Suprapubic skin (tissue), 4 donors: ENCODE measurements around the gene PAEP.

Source experiments
- POLR2A ChIP-seq, 2 donors: fragments of 450-650 bp; IDR thresholded peaks; one replicate each; pipeline ENCODE4 v1.6.1; 2017; ENCODE audit warnings: antibody characterized with exemption in 2 of 2, mild to moderate bottlenecking in 2 of 2, moderate library complexity in 2 of 2
- POLR2AphosphoS5 ChIP-seq, 3 donors: sonication (generic); formaldehyde crosslinking; IDR thresholded peaks; one replicate each; pipeline ENCODE4 v1.6.1; 2017; ENCODE audit warnings: antibody characterized with exemption in 3 of 3
- TF ChIP-seq, protein P1 (sequence below), 2 donors: fragments of 200-600 bp in 1 of 2; fragments of 450-650 bp in 1 of 2; sonication (generic) in 1 of 2; IDR thresholded peaks; one replicate each; pipeline ENCODE4 v1.5.1; 2016 to 2019; ENCODE audit warnings: antibody characterized with exemption in 2 of 2, mild to moderate bottlenecking in 1 of 2, moderate library complexity in 1 of 2

DNA sequence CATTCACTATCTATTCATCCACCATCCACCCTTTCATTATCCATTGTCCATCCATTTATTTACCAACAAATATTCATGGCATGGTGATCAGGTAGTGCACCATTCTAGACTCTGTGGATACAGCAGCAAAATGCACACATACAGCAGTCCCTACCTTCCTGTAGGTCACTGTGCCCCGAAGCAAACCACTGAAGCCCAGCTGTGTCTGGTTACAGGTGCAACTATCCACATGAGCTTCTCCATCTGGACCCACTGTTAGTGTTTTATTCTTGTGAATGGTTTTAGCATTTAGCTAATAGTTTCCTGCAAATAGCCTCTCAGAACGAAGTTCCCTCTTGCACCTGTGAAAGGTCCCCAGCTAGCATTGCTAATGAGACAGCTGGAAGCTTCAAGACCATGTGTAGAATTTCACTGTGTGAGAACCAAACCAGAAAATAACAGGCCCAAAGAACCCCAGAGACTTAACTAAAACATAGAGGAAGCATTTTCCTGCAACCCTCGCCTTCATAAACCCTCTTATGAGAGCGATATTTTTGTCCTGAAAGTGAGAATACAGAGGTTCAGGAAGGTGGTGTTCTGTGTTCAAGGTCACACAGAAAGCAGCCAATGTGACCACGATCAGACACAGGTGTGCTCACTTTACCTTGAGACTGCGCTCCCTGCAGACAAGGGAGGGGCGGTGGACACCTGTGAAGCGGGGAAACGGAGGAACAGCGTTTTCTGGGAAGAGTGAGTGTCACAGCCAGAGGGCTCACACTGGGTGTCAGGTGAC is 18.5 kb downstream of the PAEP start:
- TF ChIP-seq POLR2A (IDR thresholded peaks at IDR 0.05) (no peak), POLR2AphosphoS5 (IDR thresholded peaks at IDR 0.05) (no peak)
- TF ChIP-seq, protein P1, sequence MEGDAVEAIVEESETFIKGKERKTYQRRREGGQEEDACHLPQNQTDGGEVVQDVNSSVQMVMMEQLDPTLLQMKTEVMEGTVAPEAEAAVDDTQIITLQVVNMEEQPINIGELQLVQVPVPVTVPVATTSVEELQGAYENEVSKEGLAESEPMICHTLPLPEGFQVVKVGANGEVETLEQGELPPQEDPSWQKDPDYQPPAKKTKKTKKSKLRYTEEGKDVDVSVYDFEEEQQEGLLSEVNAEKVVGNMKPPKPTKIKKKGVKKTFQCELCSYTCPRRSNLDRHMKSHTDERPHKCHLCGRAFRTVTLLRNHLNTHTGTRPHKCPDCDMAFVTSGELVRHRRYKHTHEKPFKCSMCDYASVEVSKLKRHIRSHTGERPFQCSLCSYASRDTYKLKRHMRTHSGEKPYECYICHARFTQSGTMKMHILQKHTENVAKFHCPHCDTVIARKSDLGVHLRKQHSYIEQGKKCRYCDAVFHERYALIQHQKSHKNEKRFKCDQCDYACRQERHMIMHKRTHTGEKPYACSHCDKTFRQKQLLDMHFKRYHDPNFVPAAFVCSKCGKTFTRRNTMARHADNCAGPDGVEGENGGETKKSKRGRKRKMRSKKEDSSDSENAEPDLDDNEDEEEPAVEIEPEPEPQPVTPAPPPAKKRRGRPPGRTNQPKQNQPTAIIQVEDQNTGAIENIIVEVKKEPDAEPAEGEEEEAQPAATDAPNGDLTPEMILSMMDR (IDR thresholded peaks at IDR 0.05), result no peak
